GM21423 (cell line): ENCODE measurements around the gene MCUR1.
"Not testable (repeated sequence)": the region's sequence is repeated elsewhere in the genome, so short reads cannot be mapped to it uniquely, and the experiment has no call there.

Experiments
- ATAC-seq: cut with Tn5 transposase; IDR thresholded peaks from one replicate; pipeline ENCODE4 v1.9.1; 2021; ENCODE audit warnings: mild to moderate bottlenecking, moderate library complexity; ENCODE audit not compliant: unreplicated experiment

Gene MCUR1

GRCh38 chr6:13829419-13829818 is 15.1 kb upstream of the MCUR1 start:
- ATAC-seq = not testable (repeated sequence)

- ATAC-seq = not testable (repeated sequence)
Observed at GRCh38 chr6:13828656-13829301, 14.4 kb upstream of the MCUR1 start.

GRCh38 chr6:13827032-13827431 is 12.7 kb upstream of the MCUR1 start:
- no peak for ATAC-seq

DNA sequence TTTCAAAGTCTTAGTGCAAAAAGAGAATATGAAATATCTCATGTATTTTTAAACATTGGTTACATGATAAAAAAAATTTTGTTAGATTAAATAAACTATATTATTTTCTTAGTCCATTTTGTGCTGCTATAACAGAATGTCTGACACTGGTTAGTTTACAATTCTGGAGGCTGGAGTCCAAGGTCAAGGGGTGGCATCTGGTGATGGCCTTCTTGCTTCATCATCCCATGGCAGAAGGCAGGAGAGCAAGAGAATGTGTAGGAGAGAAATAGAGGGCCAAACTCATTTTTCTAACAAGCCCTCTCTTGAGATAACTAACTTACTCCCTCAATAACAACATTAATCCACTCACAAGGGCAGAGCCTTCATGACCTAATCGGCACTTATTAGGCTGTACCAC is 11.5 kb upstream of the MCUR1 start:
- no peak for ATAC-seq

- ATAC-seq = no peak
Observed at GRCh38 chr6:13818341-13818740, 4.0 kb upstream of the MCUR1 start.

DNA sequence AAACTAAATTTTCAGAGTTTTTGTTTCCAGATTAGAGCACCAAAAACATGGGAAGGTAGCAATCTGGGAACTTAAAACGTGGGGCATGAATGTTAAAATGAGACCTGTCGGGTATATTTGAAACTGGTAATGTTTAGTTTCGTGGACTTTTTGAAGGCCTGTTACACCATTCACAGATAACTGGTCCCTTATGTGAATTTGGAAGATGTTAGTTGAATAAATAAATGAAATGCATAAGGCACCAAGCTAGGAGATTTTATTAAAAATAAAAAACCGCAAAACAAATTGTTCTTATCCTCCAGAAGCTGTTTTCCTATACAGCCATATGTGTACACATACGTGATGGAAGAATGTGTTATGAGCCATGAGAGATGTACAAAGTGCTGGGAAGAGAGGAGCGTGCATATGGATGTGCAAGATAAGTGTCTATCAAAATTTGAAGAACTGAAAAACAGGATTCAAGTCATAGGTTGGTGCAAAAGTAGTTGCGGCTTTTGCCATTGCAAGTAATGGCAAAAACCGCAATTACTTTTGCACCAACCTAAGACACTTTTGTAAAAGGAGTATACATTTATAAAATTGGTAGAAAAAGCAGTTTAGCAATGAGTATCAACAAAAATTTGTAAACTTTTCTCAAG is 700 bp upstream of the MCUR1 start:
- ATAC-seq = no peak

GRCh38 chr6:13813621-13814175 is 659 bp downstream of the MCUR1 start:
- ATAC-seq = peak; percentile 34

DNA sequence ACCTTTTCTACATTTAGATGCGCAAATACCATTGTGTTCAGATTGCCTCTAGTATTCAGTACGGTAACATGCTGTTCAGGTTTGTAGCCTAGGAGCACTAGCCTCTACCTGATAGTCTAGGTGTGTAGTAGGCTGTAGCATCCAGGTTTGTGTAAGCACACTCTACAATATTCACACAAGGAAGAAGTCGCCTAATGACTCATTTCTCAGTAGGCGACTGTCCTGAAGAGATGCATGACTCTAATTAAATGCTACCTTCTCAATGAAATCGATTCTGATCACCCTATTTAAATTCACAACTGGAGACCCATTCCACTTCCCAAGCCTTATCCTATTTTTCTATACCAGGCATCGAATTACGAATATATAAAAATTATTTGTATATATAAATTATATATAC is 1.3 kb downstream of the MCUR1 start:
- ATAC-seq = no peak

- ATAC-seq = no peak
Observed at GRCh38 chr6:13812359-13812642, 2.1 kb downstream of the MCUR1 start.

DNA sequence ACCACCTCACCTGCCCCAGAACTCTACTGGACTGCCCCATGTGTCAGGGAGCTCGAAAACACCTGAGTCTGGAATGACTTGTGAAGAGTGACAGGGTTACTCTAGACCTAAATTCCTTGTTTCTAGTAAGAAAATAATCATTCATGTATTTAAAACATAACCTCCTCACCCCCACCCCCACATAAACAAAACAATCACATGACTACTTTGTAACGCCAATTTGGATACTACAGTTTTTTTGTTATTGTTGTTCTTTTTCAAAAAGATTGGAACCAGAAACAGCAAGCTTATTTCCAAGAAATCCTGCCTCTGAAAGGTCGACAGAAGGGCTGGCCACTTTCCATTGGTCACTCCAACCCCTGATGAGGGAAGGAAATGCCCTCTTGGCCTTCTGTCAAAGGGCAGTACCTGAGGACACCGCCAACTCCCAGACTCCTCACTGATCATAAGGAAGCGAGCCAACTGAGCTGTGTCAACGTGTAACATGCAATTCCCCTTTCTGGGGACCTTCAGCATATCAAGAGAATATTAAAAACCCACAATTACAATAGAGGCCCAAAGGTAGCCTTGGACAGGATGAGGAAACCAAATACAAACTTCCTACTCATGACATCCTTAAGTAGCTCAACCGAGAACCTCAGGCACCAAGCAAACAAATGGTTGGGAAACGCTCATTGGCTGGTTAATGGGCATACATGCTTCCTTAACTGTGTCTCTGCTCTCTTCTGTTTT is 2.6 kb downstream of the MCUR1 start:
- no peak for ATAC-seq

- no peak for ATAC-seq
Observed at GRCh38 chr6:13810688-13811446, 3.5 kb downstream of the MCUR1 start.

DNA sequence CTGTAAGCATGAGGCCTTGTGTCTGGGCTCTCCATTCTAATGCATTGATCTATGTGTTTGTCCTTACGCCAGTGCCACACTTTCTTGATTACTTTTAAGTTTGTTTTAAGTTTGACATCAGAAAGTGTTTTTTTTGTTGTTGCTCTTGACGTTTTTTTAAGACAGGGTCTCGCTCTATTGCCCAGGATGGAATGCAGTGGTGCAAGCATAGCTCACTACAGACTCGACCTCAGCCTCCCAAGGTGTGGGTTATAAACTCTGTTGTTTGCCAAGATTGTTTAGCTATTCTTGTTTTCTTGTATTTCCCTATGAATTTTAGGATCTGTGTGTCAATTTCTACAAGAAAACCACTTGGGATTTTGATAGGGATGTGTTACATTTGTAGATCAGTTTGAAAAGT is 5.6 kb downstream of the MCUR1 start:
- ATAC-seq = no peak

DNA sequence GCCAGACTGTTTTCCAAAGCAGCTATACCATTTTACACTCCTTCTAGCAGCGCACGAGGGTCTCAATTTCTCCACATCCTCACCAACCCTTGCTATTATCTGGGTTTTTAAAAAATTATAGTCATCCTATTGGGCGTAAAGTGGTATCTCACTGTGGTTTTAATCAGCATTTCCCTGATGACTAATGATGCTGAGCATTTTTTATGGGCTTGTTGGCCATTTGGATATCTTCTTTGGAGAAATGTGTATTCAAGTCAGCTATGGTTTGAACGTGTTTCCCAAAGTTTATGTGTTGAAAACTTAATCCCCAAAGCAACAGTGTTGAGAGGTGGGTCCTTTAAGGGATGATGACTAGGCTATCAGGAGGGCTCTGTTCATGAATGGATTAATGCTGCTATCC is 6.7 kb downstream of the MCUR1 start:
- no peak for ATAC-seq

- ATAC-seq = no peak
Observed at GRCh38 chr6:13803581-13803980, 10.8 kb downstream of the MCUR1 start.

DNA sequence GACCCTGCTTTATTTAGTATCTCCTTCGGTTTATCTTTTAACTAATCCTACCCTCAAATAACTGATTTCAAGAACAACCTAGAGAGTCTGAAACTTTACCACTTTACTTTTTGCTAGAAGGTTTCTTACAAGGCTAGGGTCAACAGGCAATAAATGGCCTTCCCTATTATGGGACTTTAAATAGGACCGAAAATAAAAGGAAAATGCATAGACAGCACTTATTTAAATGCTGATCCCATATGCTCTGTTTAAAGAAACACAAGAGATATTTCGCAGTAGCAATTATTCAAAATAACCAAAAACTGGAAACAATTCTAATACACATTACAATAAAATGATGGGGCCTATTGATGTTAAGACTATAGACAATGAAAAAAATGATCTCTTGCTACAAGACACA is 13.7 kb downstream of the MCUR1 start:
- ATAC-seq = no peak

DNA sequence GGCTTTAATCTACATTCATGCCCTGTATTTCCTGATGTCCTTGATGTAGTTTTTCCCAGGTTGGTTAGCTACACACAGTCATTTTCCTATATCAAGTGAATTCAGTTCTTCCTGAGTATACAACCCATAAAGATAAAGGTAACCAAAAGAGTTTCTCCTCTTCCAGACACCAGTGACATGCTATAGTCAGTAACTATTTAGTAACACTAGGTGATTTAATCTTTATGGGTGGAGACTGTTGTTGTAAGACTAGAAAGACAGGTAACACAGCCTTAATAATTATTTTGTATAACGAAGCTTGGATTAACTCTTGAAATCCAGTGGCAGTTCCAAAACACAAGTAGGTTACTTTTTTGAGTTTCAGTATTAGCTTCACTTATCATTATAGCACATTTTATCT is 17.6 kb downstream of the MCUR1 start:
- ATAC-seq = no peak

- peak; percentile 67 for ATAC-seq
Observed at GRCh38 chr6:13795041-13795750, 19.2 kb downstream of the MCUR1 start.

- ATAC-seq = no peak
Observed at GRCh38 chr6:13794184-13794583, 20.2 kb downstream of the MCUR1 start.

GRCh38 chr6:13789746-13790145 is 24.6 kb downstream of the MCUR1 start:
- ATAC-seq = no peak

DNA sequence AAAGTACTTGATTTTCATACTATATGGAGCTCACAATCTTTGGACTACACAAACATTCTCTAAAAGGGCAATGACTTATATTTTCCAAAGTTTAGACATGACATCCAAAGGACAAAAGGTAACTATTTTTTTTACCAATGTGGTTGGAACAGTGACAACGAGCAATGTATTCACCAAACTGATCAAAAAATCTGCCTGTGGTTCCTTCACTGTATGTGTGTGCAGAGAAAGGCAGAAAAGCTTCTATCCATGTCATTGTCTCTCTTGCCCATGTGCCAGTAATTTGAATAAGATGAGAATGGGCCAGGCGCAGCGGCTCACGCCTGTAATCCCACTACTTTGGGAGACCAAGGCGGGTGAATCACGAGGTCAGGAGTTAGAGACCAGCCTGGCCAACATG is 25.5 kb downstream of the MCUR1 start:
- ATAC-seq = no peak

DNA sequence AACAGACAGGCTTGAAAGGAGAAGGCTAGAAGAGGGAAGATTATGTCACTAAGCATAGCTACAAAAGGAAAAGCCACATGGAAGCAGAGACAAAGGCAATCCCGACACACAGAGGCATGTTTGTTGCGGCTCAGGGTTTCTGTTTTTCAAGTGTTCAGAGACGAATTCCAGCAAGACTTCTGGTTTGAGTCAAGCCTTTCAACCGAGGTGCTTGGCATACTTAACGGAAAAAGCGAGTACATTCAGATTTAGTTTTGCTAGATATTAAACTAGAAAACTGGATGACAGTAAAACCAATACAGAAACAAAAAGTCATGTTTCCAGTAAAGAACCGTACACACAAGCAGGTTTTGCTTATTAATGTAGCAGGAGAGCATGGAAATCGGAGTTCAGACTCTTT is 27.2 kb downstream of the MCUR1 start:
- no peak for ATAC-seq
